ENCODE results near the gene UBA7. TPM values are rescaled to one million over a fixed set of nuclear protein-coding genes. Genes with fewer than 3 reads are reported as not detected.
A peak's percentile ranks its signal among the peaks of the same experiment; 100 is the strongest.

UBA7 gene
- total and polyA plus RNA-seq, 9 donors = 29.3 to 84.9 (median 67.8) TPM

DNA sequence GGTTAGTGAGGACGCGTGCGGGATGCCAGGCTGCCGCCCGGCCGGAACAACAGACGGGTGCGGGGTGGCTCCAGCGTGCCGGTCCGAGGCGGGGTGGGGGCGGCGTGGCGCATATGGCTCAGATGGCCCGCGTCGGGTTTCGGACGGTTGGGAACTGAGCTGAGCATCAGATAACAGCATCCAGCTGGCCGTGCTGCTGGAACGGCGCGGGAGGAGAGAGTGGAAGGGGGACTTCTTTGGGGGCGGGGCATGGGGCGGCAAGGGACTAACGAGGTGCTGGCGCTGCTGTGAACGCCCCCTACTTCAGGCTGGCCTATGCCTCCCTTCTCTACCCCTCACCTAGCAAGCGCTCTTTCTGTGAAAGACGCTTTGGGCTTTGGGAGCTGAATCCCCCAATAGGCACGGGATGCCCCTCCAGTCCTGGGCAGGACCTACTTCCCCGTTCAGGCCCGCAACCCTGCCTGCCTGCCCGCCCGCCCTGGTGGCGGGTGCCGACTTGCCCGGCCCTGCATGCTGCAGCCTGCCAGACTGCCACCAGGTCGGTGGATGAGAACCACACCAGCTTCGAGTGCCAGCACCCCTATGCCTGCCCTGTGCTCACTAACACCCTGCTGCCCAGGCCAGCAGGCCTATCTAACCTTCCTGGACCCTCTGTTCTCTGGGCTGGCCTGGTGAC, 10.2 kb downstream of the UBA7 start:
- peak overlapping the region; percentile 67 for H3K4me3 ChIP-seq
- TF ChIP-seq EP300 (IDR thresholded peaks at IDR 0.05) (no peak), POLR2A (IDR thresholded peaks at IDR 0.05) (no peak)
- TF ChIP-seq, protein P1, sequence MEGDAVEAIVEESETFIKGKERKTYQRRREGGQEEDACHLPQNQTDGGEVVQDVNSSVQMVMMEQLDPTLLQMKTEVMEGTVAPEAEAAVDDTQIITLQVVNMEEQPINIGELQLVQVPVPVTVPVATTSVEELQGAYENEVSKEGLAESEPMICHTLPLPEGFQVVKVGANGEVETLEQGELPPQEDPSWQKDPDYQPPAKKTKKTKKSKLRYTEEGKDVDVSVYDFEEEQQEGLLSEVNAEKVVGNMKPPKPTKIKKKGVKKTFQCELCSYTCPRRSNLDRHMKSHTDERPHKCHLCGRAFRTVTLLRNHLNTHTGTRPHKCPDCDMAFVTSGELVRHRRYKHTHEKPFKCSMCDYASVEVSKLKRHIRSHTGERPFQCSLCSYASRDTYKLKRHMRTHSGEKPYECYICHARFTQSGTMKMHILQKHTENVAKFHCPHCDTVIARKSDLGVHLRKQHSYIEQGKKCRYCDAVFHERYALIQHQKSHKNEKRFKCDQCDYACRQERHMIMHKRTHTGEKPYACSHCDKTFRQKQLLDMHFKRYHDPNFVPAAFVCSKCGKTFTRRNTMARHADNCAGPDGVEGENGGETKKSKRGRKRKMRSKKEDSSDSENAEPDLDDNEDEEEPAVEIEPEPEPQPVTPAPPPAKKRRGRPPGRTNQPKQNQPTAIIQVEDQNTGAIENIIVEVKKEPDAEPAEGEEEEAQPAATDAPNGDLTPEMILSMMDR (IDR thresholded peaks at IDR 0.05) = no peak
- intact Hi-C loops (cut with DNase I) = loop anchor here (2.0 to 10.0 kb wide), 3 partner anchors 35 to 101 kb away; partner anchors contain the start of gene MST1R (in 1 of the 4)
- WGBS, 3 donors = 1 to 3% (median 2%) methylated on average over 28 to 41 of the region's 41 CpGs
- no peaks in the 10 kb centered on the region for H3K36me3 ChIP-seq
- H3K27ac ChIP-seq = peak overlapping the region; percentile 50 to 92
- H3K9me3 ChIP-seq = no peaks in the 10 kb centered on the region
- H3K27me3 ChIP-seq = no peaks in the 10 kb centered on the region
- peak in 2 of 5 donors; percentile 36 to 50 for DNase-seq
- H3K4me1 ChIP-seq (ENCODE audit: insufficient read depth) = peaks cover 11% of the 10 kb centered on the region

DNA sequence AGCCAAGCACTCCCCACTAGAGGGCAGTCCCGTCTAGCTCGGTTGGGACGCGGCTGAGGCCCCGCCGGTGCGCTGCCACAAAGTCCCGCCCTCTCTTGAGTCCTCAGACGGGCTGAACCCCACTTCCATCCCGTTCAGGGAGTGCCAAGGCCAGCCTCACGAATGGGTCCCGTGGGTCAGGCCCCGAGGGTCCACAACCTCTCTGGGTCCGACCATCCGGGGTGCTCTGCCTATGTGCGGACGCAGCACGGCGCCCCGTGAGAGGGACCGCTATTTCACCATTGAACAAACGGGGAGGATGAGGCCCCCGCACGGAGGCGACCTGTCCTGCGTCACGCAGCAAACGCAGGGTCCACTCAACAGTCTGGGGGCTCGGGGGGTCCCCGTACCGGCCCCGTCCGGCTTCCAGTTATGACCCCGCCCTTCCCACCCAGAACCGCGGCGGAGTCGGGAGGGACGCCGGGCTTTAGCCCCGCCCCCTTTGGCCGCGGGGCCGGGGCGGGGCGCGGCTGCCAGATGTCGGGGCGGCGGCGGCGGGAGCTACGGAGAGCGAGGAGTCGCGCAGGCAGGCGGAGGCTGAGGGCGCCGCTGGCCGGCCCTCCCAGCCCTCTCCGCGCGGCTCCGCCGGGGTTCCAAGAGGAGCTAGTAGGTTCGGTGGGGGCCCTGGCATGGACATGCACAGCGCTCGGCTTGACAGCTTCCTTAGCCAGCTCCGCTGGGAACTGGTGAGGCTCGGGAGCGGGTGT, 10.9 kb downstream of the UBA7 start, which contains the start of gene INKA1:
Gene INKA1 (plus strand): TSS at position 543 of the 746 bp plus-strand sequence. CDS start 132 bp downstream, at position 675.
- WGBS, 3 donors = 0 to 1% (median 1%) methylated on average over 31 to 71 of the region's 71 CpGs
- Histone ChIP-seq H3K27ac (peak within 1 kb of the TSS; percentile 50 to 92), H3K27me3 (no peaks in the 10 kb centered on the region), H3K4me1 (ENCODE audit: insufficient read depth) (peaks cover 11% of the 10 kb centered on the region), H3K36me3 (no peaks in the 10 kb centered on the region), H3K9me3 (no peaks in the 10 kb centered on the region), H3K4me3 (peak within 1 kb of the TSS; percentile 67)
- TF ChIP-seq POLR2A (IDR thresholded peaks at IDR 0.05) (peak; percentile 16), EP300 (IDR thresholded peaks at IDR 0.05) (no peak)
- TF ChIP-seq, protein P1 (IDR thresholded peaks at IDR 0.05) = peak; percentile 87 to 95 (median 91)
- peak; percentile 89 to 92 (median 91) for DNase-seq
- intact Hi-C loops (cut with DNase I) = loop anchor here in 3 of 4 donors (2.0 to 10.0 kb wide), 3 partner anchors 36 to 102 kb away; partner anchors contain the start of gene MST1R (in 1 of the 3)

DNA sequence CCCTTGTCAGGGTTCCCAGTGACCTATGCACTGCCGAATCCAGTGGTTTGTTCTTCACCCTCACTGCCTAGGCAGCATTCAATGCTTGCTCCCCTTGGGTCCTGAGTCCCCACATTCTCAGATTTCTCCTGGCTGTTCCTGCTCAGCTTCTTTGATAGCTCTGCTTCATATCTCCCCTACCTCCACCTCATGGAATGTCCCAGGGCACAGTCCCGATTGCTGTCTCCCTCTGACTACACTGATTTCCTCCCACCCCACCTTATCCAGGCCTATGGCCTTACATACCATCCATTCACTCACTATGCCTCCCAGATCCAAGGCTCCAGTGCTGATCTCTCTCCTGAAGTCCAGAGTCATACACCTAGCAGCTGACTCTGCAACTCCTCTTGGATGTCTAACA, 12.6 kb downstream of the UBA7 start:
- Histone ChIP-seq H3K27me3 (no peaks in the 10 kb centered on the region), H3K27ac (no peak overlapping the region), H3K4me3 (no peak overlapping the region), H3K36me3 (no peaks in the 10 kb centered on the region), H3K4me1 (ENCODE audit: insufficient read depth) (peaks cover 11% of the 10 kb centered on the region), H3K9me3 (no peaks in the 10 kb centered on the region)
- TF ChIP-seq, protein P1 (IDR thresholded peaks at IDR 0.05) = no peak
- TF ChIP-seq POLR2A (IDR thresholded peaks at IDR 0.05) (no peak), EP300 (IDR thresholded peaks at IDR 0.05) (no peak)
- intact Hi-C loops (cut with DNase I) = loop anchor here in 1 of 4 donors (10.0 kb wide), 1 partner anchor 104 kb away; the partner anchor contains the start of gene MST1R
- no peak for DNase-seq
- 76 to 83% (median 77%) methylated on average over 2 of the region's 2 CpGs for WGBS, 3 donors

DNA sequence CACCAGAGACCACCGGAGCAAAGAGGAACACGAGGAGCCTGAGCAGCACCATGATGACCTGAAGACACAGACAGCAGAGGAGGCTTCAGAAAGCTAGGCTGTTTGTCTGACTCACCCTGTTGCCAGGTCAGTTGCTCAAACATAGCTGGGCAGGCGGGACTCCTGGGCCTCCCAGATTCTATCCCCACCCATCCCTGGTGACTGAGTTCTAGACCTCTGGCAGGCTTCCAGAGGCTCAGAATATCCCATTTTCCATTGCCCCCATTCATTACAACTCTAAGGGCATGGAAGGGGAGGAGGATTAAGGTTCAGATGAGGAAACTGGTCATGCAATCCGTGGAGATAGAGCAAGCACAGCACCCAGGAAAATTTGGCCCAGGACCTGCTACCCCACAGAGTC, 14.0 kb downstream of the UBA7 start, which contains the start of gene CDHR4:
Gene CDHR4 (minus strand): TSS at position 113 of the 400 bp plus-strand sequence. CDS start 61 bp downstream, at position 52.
- no peak for TF ChIP-seq EP300 (IDR thresholded peaks at IDR 0.05)
- TF ChIP-seq POLR2A (IDR thresholded peaks at IDR 0.05) = no peak
- TF ChIP-seq, protein P1 (IDR thresholded peaks at IDR 0.05) = no peak
- DNase-seq = no peak
- no peak within 1 kb of the TSS for H3K4me3 ChIP-seq
- H3K9me3 ChIP-seq = no peaks in the 10 kb centered on the region
- peaks cover 5% of the 10 kb centered on the region for H3K4me1 ChIP-seq (ENCODE audit: insufficient read depth)
- WGBS, 3 donors = 58 to 60% (median 58%) methylated on average over 4 of the region's 4 CpGs
- intact Hi-C loops (cut with DNase I) = loop anchor here in 1 of 4 donors (10.0 kb wide), 1 partner anchor 105 kb away; the partner anchor contains the start of gene MST1R
- H3K36me3 ChIP-seq = no peaks in the 10 kb centered on the region
- no peak within 1 kb of the TSS for H3K27ac ChIP-seq
- H3K27me3 ChIP-seq = no peaks in the 10 kb centered on the region

Data from ovary (tissue), 9 donors.